ENCODE measurements around the gene RPS16.

- no peak for TF ChIP-seq CTCF (IDR thresholded peaks at IDR 0.05)
- no peak for TF ChIP-seq POLR2A (IDR thresholded peaks at IDR 0.05)
- no peak for TF ChIP-seq POLR2AphosphoS5 (IDR thresholded peaks at IDR 0.05)
- TF ChIP-seq EP300 (IDR thresholded peaks at IDR 0.05) = no peak
Measured at GRCh38 chr19:39426170-39426569, 9.6 kb downstream of the RPS16 start.
